LHCN-M2 (cell line): ENCODE data around the gene GTF2H3. TPM values are rescaled to one million over a fixed set of nuclear protein-coding genes. Genes with fewer than 3 reads are reported as not detected.

Experiments used
- DNase-seq: peaks from one replicate; pipeline ENCODE4 v3.0.0-alpha.2; 2012; ENCODE audit warnings: low read depth
- total RNA-seq: library from RNA; depleted of rRNA; stranded (reverse); fragments of >200 nt; gene quantifications from 2 replicates; pipeline ENCODE4 v1.2.3, GENCODE V29; 2014

GTF2H3 gene
- total RNA-seq, 1 experiment from 2014 or later, result 46.2 TPM

GRCh38 chr12:123645380-123645779, 11.8 kb downstream of the GTF2H3 start:
- DNase-seq, result no peak

- DNase-seq, result no peak
Measured at GRCh38 chr12:123645878-123646277, 12.2 kb downstream of the GTF2H3 start.

- no peak for DNase-seq
Measured at GRCh38 chr12:123648401-123648800, 14.8 kb downstream of the GTF2H3 start.

GRCh38 chr12:123654129-123654701, 20.6 kb downstream of the GTF2H3 start:
- no peak for DNase-seq

- no peak for DNase-seq
Measured at GRCh38 chr12:123655420-123655819, 21.8 kb downstream of the GTF2H3 start.

- no peak for DNase-seq
Measured at GRCh38 chr12:123656392-123656791, 22.8 kb downstream of the GTF2H3 start.

- no peak for DNase-seq
Measured at GRCh38 chr12:123657211-123657610, 23.6 kb downstream of the GTF2H3 start.

- peak; percentile 87 for DNase-seq
Measured at GRCh38 chr12:123659996-123660727, 26.5 kb downstream of the GTF2H3 start.

- DNase-seq, result no peak
Measured at GRCh38 chr12:123667771-123668170, 34.1 kb downstream of the GTF2H3 start.

GRCh38 chr12:123670882-123671728, 37.5 kb downstream of the GTF2H3 start, which contains the start of gene TCTN2:
Gene TCTN2, plus strand, starts transcription at chr12:123671113. Its CDS starts 128 bp downstream, at chr12:123671241.
- peak; percentile 86 for DNase-seq

- DNase-seq, result peak; percentile 32
Measured at GRCh38 chr12:123671876-123672275, 38.2 kb downstream of the GTF2H3 start.

GRCh38 chr12:123675436-123675835, 41.8 kb downstream of the GTF2H3 start:
- DNase-seq, result no peak

GRCh38 chr12:123676616-123677320, 43.1 kb downstream of the GTF2H3 start:
- no peak for DNase-seq

- DNase-seq, result no peak
Measured at GRCh38 chr12:123678981-123679380, 45.4 kb downstream of the GTF2H3 start.

- no peak for DNase-seq
Measured at GRCh38 chr12:123681605-123682004, 48.0 kb downstream of the GTF2H3 start.

- no peak for DNase-seq
Measured at GRCh38 chr12:123683964-123684363, 50.3 kb downstream of the GTF2H3 start.

GRCh38 chr12:123686636-123687190, 53.1 kb downstream of the GTF2H3 start:
- DNase-seq, result no peak

GRCh38 chr12:123690191-123690840, 56.7 kb downstream of the GTF2H3 start:
- no peak for DNase-seq

- DNase-seq, result no peak
Measured at GRCh38 chr12:123696207-123696606, 62.6 kb downstream of the GTF2H3 start.

GRCh38 chr12:123696646-123697045, 63.0 kb downstream of the GTF2H3 start:
- DNase-seq, result no peak

- peak; percentile 18 for DNase-seq
Measured at GRCh38 chr12:123705935-123706334, 72.3 kb downstream of the GTF2H3 start.
